Rectal smooth muscle tissue (tissue), 1 donor: ENCODE measurements around the gene MAMSTR.
"Not testable (repeated sequence)": the region's sequence is repeated elsewhere in the genome, so short reads cannot be mapped to it uniquely, and the experiment has no call there.

ENCODE experiments used
- H3K27ac ChIP-seq: one replicate; pipeline ENCODE4 v1.7.0; 2013; ENCODE audit warnings: low read depth, low read length, inconsistent platforms
- H3K27me3 ChIP-seq: one replicate; pipeline ENCODE4 v1.7.0; 2013; ENCODE audit warnings: low read length; ENCODE audit not compliant: control insufficient read depth, insufficient read depth
- H3K36me3 ChIP-seq: one replicate; pipeline ENCODE4 v1.7.0; 2013; ENCODE audit warnings: low read length; ENCODE audit not compliant: control insufficient read depth, insufficient read depth
- H3K4me1 ChIP-seq: one replicate; pipeline ENCODE4 v1.7.0; 2013; ENCODE audit warnings: low read length; ENCODE audit not compliant: control insufficient read depth, insufficient read depth
- H3K4me3 ChIP-seq: one replicate; pipeline ENCODE4 v1.7.0; 2013; ENCODE audit warnings: low read length
- H3K9ac ChIP-seq: one replicate; pipeline ENCODE4 v1.7.0; 2013; ENCODE audit warnings: low read length

Gene MAMSTR

GRCh38 chr19:48711106-48711662 is 8.3 kb downstream of the MAMSTR start:
- Histone ChIP-seq H3K36me3 (no peaks in the 10 kb centered on the region), H3K4me3 (no peak overlapping the region), H3K4me1 (peaks cover 10% of the 10 kb centered on the region), H3K9ac (no peak overlapping the region), H3K27ac (no peak overlapping the region), H3K27me3 (no peaks in the 10 kb centered on the region)

GRCh38 chr19:48708471-48708870 is 11.1 kb downstream of the MAMSTR start:
- H3K27me3 ChIP-seq, result no peaks in the 10 kb centered on the region

GRCh38 chr19:48705431-48705830 is 14.1 kb downstream of the MAMSTR start:
- Histone ChIP-seq H3K27ac (no peak overlapping the region), H3K4me1 (no peaks in the 10 kb centered on the region), H3K36me3 (no peaks in the 10 kb centered on the region), H3K27me3 (no peaks in the 10 kb centered on the region), H3K4me3 (no peak overlapping the region), H3K9ac (no peak overlapping the region)

More at GRCh38 chr19:48708471-48708870, 11.1 kb downstream of the MAMSTR start:
- H3K36me3 ChIP-seq, result no peaks in the 10 kb centered on the region
- H3K27ac ChIP-seq, result no peak overlapping the region
- H3K4me3 ChIP-seq, result no peak overlapping the region
- H3K4me1 ChIP-seq, result no peaks in the 10 kb centered on the region
- H3K9ac ChIP-seq, result no peak overlapping the region

- Histone ChIP-seq H3K36me3 (no peaks in the 10 kb centered on the region), H3K27me3 (no peaks in the 10 kb centered on the region), H3K27ac (no peak overlapping the region), H3K9ac (no peak overlapping the region), H3K4me1 (no peaks in the 10 kb centered on the region), H3K4me3 (no peak overlapping the region)
Observed at GRCh38 chr19:48703316-48703715, 16.2 kb downstream of the MAMSTR start.

- H3K36me3 ChIP-seq, result no peaks in the 10 kb centered on the region
- H3K9ac ChIP-seq, result no peak overlapping the region
- H3K27me3 ChIP-seq, result no peaks in the 10 kb centered on the region
- H3K27ac ChIP-seq, result no peak overlapping the region
- no peaks in the 10 kb centered on the region for H3K4me1 ChIP-seq
- no peak overlapping the region for H3K4me3 ChIP-seq
Observed at GRCh38 chr19:48702701-48703100, 16.8 kb downstream of the MAMSTR start.

GRCh38 chr19:48698046-48698445 is 21.5 kb downstream of the MAMSTR start:
- Histone ChIP-seq H3K27ac (no peak overlapping the region), H3K9ac (no peak overlapping the region), H3K4me1 (no peaks in the 10 kb centered on the region), H3K4me3 (peak overlapping the region; percentile 27), H3K27me3 (peaks cover 11% of the 10 kb centered on the region), H3K36me3 (no peaks in the 10 kb centered on the region)

- H3K9ac ChIP-seq, result peak overlapping the region; percentile 68
- H3K27ac ChIP-seq, result no peak overlapping the region
- no peaks in the 10 kb centered on the region for H3K36me3 ChIP-seq
- H3K4me1 ChIP-seq, result no peaks in the 10 kb centered on the region
- H3K4me3 ChIP-seq, result peak overlapping the region; percentile 73
- H3K27me3 ChIP-seq, result peaks cover 11% of the 10 kb centered on the region
Observed at GRCh38 chr19:48696353-48697010, 23.0 kb downstream of the MAMSTR start.

GRCh38 chr19:48695743-48696352 is 23.7 kb downstream of the MAMSTR start, which contains the start of gene FUT2:
TSS of gene FUT2 (plus strand) at chr19:48695971. CDS start at chr19:48702957, 6,986 bp downstream.
- Histone ChIP-seq H3K9ac (peak within 1 kb of the TSS; percentile 68), H3K4me3 (peak within 1 kb of the TSS; percentile 73), H3K27me3 (peaks cover 11% of the 10 kb centered on the region), H3K27ac (no peak within 1 kb of the TSS), H3K4me1 (no peaks in the 10 kb centered on the region), H3K36me3 (no peaks in the 10 kb centered on the region)

GRCh38 chr19:48693629-48694028 is 25.9 kb downstream of the MAMSTR start:
- not testable (repeated sequence) for H3K4me1 ChIP-seq, H3K4me3 ChIP-seq, H3K9ac ChIP-seq, H3K36me3 ChIP-seq, H3K27ac ChIP-seq
- H3K27me3 ChIP-seq, result peaks cover 11% of the 10 kb centered on the region

GRCh38 chr19:48689449-48689848 is 30.1 kb downstream of the MAMSTR start:
- H3K36me3 ChIP-seq, result no peaks in the 10 kb centered on the region
- H3K9ac ChIP-seq, result no peak overlapping the region
- H3K4me3 ChIP-seq, result no peak overlapping the region
- no peaks in the 10 kb centered on the region for H3K27me3 ChIP-seq
- H3K4me1 ChIP-seq, result no peaks in the 10 kb centered on the region
- H3K27ac ChIP-seq, result no peak overlapping the region

- H3K36me3 ChIP-seq, result no peaks in the 10 kb centered on the region
- H3K9ac ChIP-seq, result no peak overlapping the region
- no peaks in the 10 kb centered on the region for H3K27me3 ChIP-seq
- H3K27ac ChIP-seq, result no peak overlapping the region
- no peaks in the 10 kb centered on the region for H3K4me1 ChIP-seq
- no peak overlapping the region for H3K4me3 ChIP-seq
Observed at GRCh38 chr19:48687776-48688175, 31.7 kb downstream of the MAMSTR start.

- not testable (repeated sequence) for H3K4me1 ChIP-seq, H3K4me3 ChIP-seq, H3K36me3 ChIP-seq, H3K27me3 ChIP-seq, H3K27ac ChIP-seq, H3K9ac ChIP-seq
Observed at GRCh38 chr19:48686637-48687036, 32.9 kb downstream of the MAMSTR start.

- H3K4me3 ChIP-seq, result no peak overlapping the region
- H3K4me1 ChIP-seq, result no peaks in the 10 kb centered on the region
- no peaks in the 10 kb centered on the region for H3K36me3 ChIP-seq
- no peak overlapping the region for H3K9ac ChIP-seq
- H3K27ac ChIP-seq, result no peak overlapping the region
- no peaks in the 10 kb centered on the region for H3K27me3 ChIP-seq
Observed at GRCh38 chr19:48686088-48686487, 33.4 kb downstream of the MAMSTR start.
